Tibial nerve (tissue), 4 donors: Measurements from ENCODE around the gene PRDM2. TPM values are rescaled to one million over a fixed set of nuclear protein-coding genes. Genes with fewer than 3 reads are reported as not detected.

Experiments
- DNase-seq, 2 donors: peaks; one replicate each; pipeline ENCODE4 v3.0.0-alpha.2; 2019; ENCODE audit warnings: low spot score in 2 of 2
- H3K27ac ChIP-seq, 4 donors: fragments of 200-600 bp; sonication (generic) in 3 of 4; one replicate each; pipeline ENCODE4 v1.5.1; 2017 to 2019; ENCODE audit warnings: mild to moderate bottlenecking in 1 of 4
- H3K27me3 ChIP-seq, 2 donors: fragments of 200-600 bp; sonication (generic) in 1 of 2; one replicate each; pipeline versions ENCODE4 v1.5.1 to v1.6.0; 2017 to 2019
- H3K36me3 ChIP-seq, 3 donors: fragments of 200-600 bp; sonication (generic); one replicate each; pipeline ENCODE4 v1.5.1; 2018 to 2019
- H3K4me1 ChIP-seq, 4 donors: fragments of 200-600 bp; sonication (generic) in 3 of 4; one replicate each; pipeline ENCODE4 v1.5.1; 2017 to 2019
- H3K4me3 ChIP-seq, 4 donors: fragments of 200-600 bp; sonication (generic) in 3 of 4; one replicate each; pipeline ENCODE4 v1.5.1; 2017 to 2019; ENCODE audit warnings: mild to moderate bottlenecking in 1 of 4, moderate library complexity in 1 of 4
- H3K9me3 ChIP-seq, 4 donors: fragments of 200-600 bp; sonication (generic) in 3 of 4; one replicate each; pipeline ENCODE4 v1.5.1; 2017 to 2019
- CTCF ChIP-seq, 5 experiments: fragments of 200-600 bp in 3 of 5; fragments of 450-650 bp in 2 of 5; sonication (generic) in 3 of 5; IDR thresholded peaks; one replicate each; pipeline ENCODE4 v1.5.1; 2016 to 2019; ENCODE audit warnings: antibody characterized with exemption in 5 of 5, mild to moderate bottlenecking in 3 of 5, moderate library complexity in 2 of 5
- EP300 ChIP-seq, 2 donors: sonication (generic); formaldehyde crosslinking; IDR thresholded peaks; one replicate each; pipeline ENCODE4 v1.6.1; 2017; ENCODE audit warnings: antibody characterized with exemption in 2 of 2, mild to moderate bottlenecking in 1 of 2
- POLR2A ChIP-seq, 2 donors: fragments of 450-650 bp; IDR thresholded peaks; one replicate each; pipeline ENCODE4 v1.6.1; 2017; ENCODE audit warnings: antibody characterized with exemption in 2 of 2, mild to moderate bottlenecking in 2 of 2, moderate library complexity in 2 of 2
- WGBS, 2 donors: methylation state at CpG; one replicate each; pipeline ENCODE4 v1.1.5; 2018; 5-methylcytosine and 5-hydroxymethylcytosine counted together
- total RNA-seq, 4 donors: library from RNA; depleted of rRNA; stranded (reverse); fragments of >200 nt; gene quantifications; one replicate each; pipeline ENCODE4 v1.1.0, GENCODE V29; 2016

PRDM2 gene
- total RNA-seq, 4 donors from 2014 or later = 26.4 to 48.8 (median 46.5) TPM

GRCh38 chr1:13804240-13804633, 104.2 kb downstream of the PRDM2 start:
- no peaks in the 10 kb centered on the region for H3K9me3 ChIP-seq
- H3K27ac ChIP-seq = no peak overlapping the region
- 85 to 90% methylated on average over 11 of the region's 11 CpGs for WGBS, 2 donors
- peaks cover 0 to 5% (median 0%) of the 10 kb centered on the region in 4 donors for H3K4me1 ChIP-seq
- H3K27me3 ChIP-seq = no peaks in the 10 kb centered on the region
- TF ChIP-seq CTCF (IDR thresholded peaks at IDR 0.05) (no peak), EP300 (IDR thresholded peaks at IDR 0.05) (no peak), POLR2A (IDR thresholded peaks at IDR 0.05) (no peak)
- peaks cover 0 to 17% (median 0%) of the 10 kb centered on the region in 3 donors for H3K36me3 ChIP-seq
- DNase-seq = no peak
- H3K4me3 ChIP-seq = no peak overlapping the region

GRCh38 chr1:13805431-13805830, 105.4 kb downstream of the PRDM2 start:
- Histone ChIP-seq H3K27ac (no peak overlapping the region), H3K4me3 (no peak overlapping the region), H3K27me3 (no peaks in the 10 kb centered on the region), H3K4me1 (peaks cover 0 to 5% (median 0%) of the 10 kb centered on the region in 4 donors), H3K9me3 (no peaks in the 10 kb centered on the region), H3K36me3 (peaks cover 0 to 23% (median 0%) of the 10 kb centered on the region in 3 donors)
- TF ChIP-seq POLR2A (IDR thresholded peaks at IDR 0.05) (no peak), CTCF (IDR thresholded peaks at IDR 0.05) (no peak), EP300 (IDR thresholded peaks at IDR 0.05) (no peak)
- DNase-seq = no peak
- WGBS, 2 donors = 84 to 90% methylated on average over 5 of the region's 5 CpGs

- no peak for DNase-seq
- H3K36me3 ChIP-seq = peaks cover 0 to 23% (median 0%) of the 10 kb centered on the region in 3 donors
- TF ChIP-seq POLR2A (IDR thresholded peaks at IDR 0.05) (no peak), CTCF (IDR thresholded peaks at IDR 0.05) (no peak), EP300 (IDR thresholded peaks at IDR 0.05) (no peak)
- peaks cover 0 to 2% (median 0%) of the 10 kb centered on the region in 4 donors for H3K4me1 ChIP-seq
- no peaks in the 10 kb centered on the region for H3K9me3 ChIP-seq
- H3K4me3 ChIP-seq = no peak overlapping the region
- 89 to 90% methylated on average over 13 of the region's 13 CpGs for WGBS, 2 donors
- H3K27me3 ChIP-seq = no peaks in the 10 kb centered on the region
- no peak overlapping the region for H3K27ac ChIP-seq
Observed at GRCh38 chr1:13806108-13806507, 106.1 kb downstream of the PRDM2 start.

GRCh38 chr1:13807209-13807608, 107.2 kb downstream of the PRDM2 start:
- H3K36me3 ChIP-seq = peaks cover 0 to 23% (median 0%) of the 10 kb centered on the region in 3 donors
- WGBS, 2 donors = 53% methylated on average over 7 of the region's 7 CpGs
- H3K4me1 ChIP-seq = no peaks in the 10 kb centered on the region
- H3K27ac ChIP-seq = no peak overlapping the region
- no peak for DNase-seq
- no peaks in the 10 kb centered on the region for H3K9me3 ChIP-seq
- no peaks in the 10 kb centered on the region for H3K27me3 ChIP-seq
- TF ChIP-seq POLR2A (IDR thresholded peaks at IDR 0.05) (no peak), CTCF (IDR thresholded peaks at IDR 0.05) (peak in 1 of 5 experiments; percentile 12)
- no peak overlapping the region for H3K4me3 ChIP-seq

- TF ChIP-seq CTCF (IDR thresholded peaks at IDR 0.05) (no peak), EP300 (IDR thresholded peaks at IDR 0.05) (no peak), POLR2A (IDR thresholded peaks at IDR 0.05) (no peak)
- peaks cover 0 to 20% (median 0%) of the 10 kb centered on the region in 3 donors for H3K36me3 ChIP-seq
- no peak overlapping the region for H3K4me3 ChIP-seq
- no peak overlapping the region for H3K27ac ChIP-seq
- 78 to 82% methylated on average over 7 of the region's 7 CpGs for WGBS, 2 donors
- peak; percentile 33 to 39 for DNase-seq
- no peaks in the 10 kb centered on the region for H3K4me1 ChIP-seq
- no peaks in the 10 kb centered on the region for H3K27me3 ChIP-seq
- H3K9me3 ChIP-seq = no peaks in the 10 kb centered on the region
Observed at GRCh38 chr1:13808729-13809131, 108.7 kb downstream of the PRDM2 start.
